SK-N-SH (cell line): ENCODE measurements around the gene MARCHF10. TPM values are rescaled to one million over a fixed set of nuclear protein-coding genes. Genes with fewer than 3 reads are reported as not detected.

Experiments used
- CTCF ChIA-PET: fragments of 300-600, 350-600 bp; formaldehyde crosslinking; extraction: SDS; loops from one replicate; lab custom pipeline; 2021; lab: Yijun Ruan, JAX
- POLR2A ChIA-PET: fragments of 350-600 bp; sonication (Branson Sonifier 250); formaldehyde crosslinking; extraction: SDS; loops from one replicate; lab custom pipeline; 2020; ENCODE audit warnings: antibody characterized with exemption, inconsistent platforms; lab: Yijun Ruan, JAX
- DNase-seq: peaks from one replicate; pipeline ENCODE4 v3.0.0; 2012
- H2AFZ ChIP-seq: fragments of 200-600 bp; sonication (generic); 2 replicates; pipeline ENCODE4 v1.8.1; 2016; ENCODE audit warnings: antibody characterized with exemption, mild to moderate bottlenecking, low read depth
- H3F3A ChIP-seq: fragments of 200-600 bp; sonication (generic); replicated peaks from 2 replicates; pipeline ENCODE3; 2016; ENCODE audit warnings: antibody characterized with exemption, mild to moderate bottlenecking; ENCODE audit not compliant: insufficient read depth
- H3K27ac ChIP-seq, 2 experiments: fragments of 200-500 bp in 1 of 2; fragments of 200-600 bp in 1 of 2; sonication (Bioruptor generic) in 1 of 2; sonication (generic), shearing (Covaris generic) in 1 of 2; 2 replicates each; pipeline versions ENCODE4 v1.5.1 to v1.6.1; 2014 to 2016; ENCODE audit warnings: low read depth in 2 of 2, inconsistent platforms in 1 of 2, low read length in 1 of 2, mild to moderate bottlenecking in 1 of 2, mixed read lengths in 1 of 2
- H3K27me3 ChIP-seq: fragments of 200-600 bp; sonication (generic), shearing (Covaris generic); 2 replicates; pipeline ENCODE4 v1.6.1; 2016; ENCODE audit warnings: mixed run types; ENCODE audit not compliant: insufficient read depth
- H3K36me3 ChIP-seq, 2 experiments: fragments of 200-500 bp in 1 of 2; fragments of 200-600 bp in 1 of 2; sonication (Bioruptor generic) in 1 of 2; sonication (generic) in 1 of 2; replicated peaks in 1 of 2; 2 replicates each; pipeline versions ENCODE3 to v1.5.1; 2014 to 2016; ENCODE audit warnings: low read length in 1 of 2, mild to moderate bottlenecking in 1 of 2; ENCODE audit not compliant: insufficient read depth in 2 of 2, control insufficient read depth in 1 of 2
- H3K4me1 ChIP-seq, 2 experiments: fragments of 200-500 bp in 1 of 2; fragments of 200-600 bp in 1 of 2; sonication (Bioruptor generic) in 1 of 2; sonication (generic), shearing (Covaris generic) in 1 of 2; 2 replicates each; pipeline versions ENCODE4 v1.5.1 to v1.6.1; 2014 to 2016; ENCODE audit warnings: low read depth in 1 of 2, low read length in 1 of 2, mixed run types in 1 of 2; ENCODE audit not compliant: insufficient read depth in 2 of 2, control insufficient read depth in 1 of 2
- H3K4me2 ChIP-seq: fragments of 200-600 bp; sonication (generic), shearing (Covaris generic); 2 replicates; pipeline ENCODE4 v1.6.1; 2017; ENCODE audit warnings: mixed run types
- H3K4me3 ChIP-seq, 2 experiments: fragments of 200-500 bp in 1 of 2; fragments of 200-600 bp in 1 of 2; sonication (Bioruptor generic) in 1 of 2; sonication (generic), shearing (Covaris generic) in 1 of 2; 2 replicates each; pipeline versions ENCODE4 v1.5.1 to v1.8.1; 2014 to 2016; ENCODE audit warnings: low read depth in 2 of 2, inconsistent platforms in 1 of 2, low read length in 1 of 2, mild to moderate bottlenecking in 1 of 2, mixed read lengths in 1 of 2, moderate library complexity in 1 of 2
- H3K79me2 ChIP-seq: fragments of 200-600 bp; sonication (generic); 2 replicates; pipeline ENCODE4 v1.8.1; 2017; ENCODE audit warnings: mild to moderate bottlenecking; ENCODE audit not compliant: insufficient read depth
- H3K9ac ChIP-seq: fragments of 200-600 bp; sonication (generic); 2 replicates; pipeline ENCODE4 v1.6.1; 2017; ENCODE audit warnings: mixed run types
- H3K9me2 ChIP-seq: fragments of 200-600 bp; sonication (generic); 2 replicates; pipeline ENCODE4 v1.6.1; 2017; ENCODE audit warnings: mixed run types
- H3K9me3 ChIP-seq: fragments of 200-600 bp; sonication (generic); 2 replicates; pipeline ENCODE4 v1.6.1; 2017; ENCODE audit warnings: mixed run types, mild to moderate bottlenecking, moderate library complexity
- H4K20me1 ChIP-seq: fragments of 200-600 bp; sonication (generic); 2 replicates; pipeline ENCODE4 v1.6.1; 2017; ENCODE audit warnings: mild to moderate bottlenecking, mixed run types; ENCODE audit not compliant: insufficient read depth
- CTCF ChIP-seq: fragments of 200-600 bp; sonication (generic); IDR thresholded peaks from 2 replicates; pipeline ENCODE4 v1.6.1; 2017; ENCODE audit warnings: antibody characterized with exemption, mild to moderate bottlenecking, moderate library complexity
- ELF1 ChIP-seq: IDR thresholded peaks from 2 replicates; pipeline ENCODE4 v1.4.0; 2012
- EP300 ChIP-seq, 2 experiments: IDR thresholded peaks; 2 replicates each; pipeline versions ENCODE4 v1.4.0 to v1.6.1; 2012; ENCODE audit warnings: borderline replicate concordance in 1 of 2, low read depth in 1 of 2, low read length in 1 of 2
- EZH2phosphoT487 ChIP-seq: fragments of 200-600 bp; sonication (generic); IDR thresholded peaks from 2 replicates; pipeline ENCODE4 v1.6.1; 2017; ENCODE audit warnings: low read depth, mixed run types, mild to moderate bottlenecking, antibody characterized with exemption, moderate library complexity, borderline replicate concordance
- FOXJ3 ChIP-seq: sonication (generic); formaldehyde crosslinking; IDR thresholded peaks from 2 replicates; pipeline ENCODE4 v1.5.1; 2020; ENCODE audit warnings: mild to moderate bottlenecking, missing genetic modification reagents
- GABPA ChIP-seq: IDR thresholded peaks from 2 replicates; pipeline ENCODE4 v1.4.0; 2012; ENCODE audit warnings: low read depth, mild to moderate bottlenecking
- IRF3 ChIP-seq: fragments of 150-350 bp; IDR thresholded peaks from 2 replicates; pipeline ENCODE4 v1.6.1; 2016; ENCODE audit warnings: mild to moderate bottlenecking, low read depth, low read length
- JUND ChIP-seq: IDR thresholded peaks from 2 replicates; pipeline ENCODE4 v1.4.0; 2012
- MEF2A ChIP-seq: IDR thresholded peaks from 2 replicates; pipeline ENCODE4 v1.4.0; 2012; ENCODE audit warnings: low read depth, borderline replicate concordance
- RAD21 ChIP-seq: IDR thresholded peaks from 2 replicates; pipeline ENCODE4 v1.6.1; 2012; ENCODE audit warnings: mild to moderate bottlenecking, low read length
- REST ChIP-seq: IDR thresholded peaks from 2 replicates; pipeline ENCODE4 v1.6.1; 2012; ENCODE audit warnings: mild to moderate bottlenecking, low read depth, low read length, moderate library complexity
- SIN3A ChIP-seq: IDR thresholded peaks from 2 replicates; pipeline ENCODE4 v1.6.1; 2012; ENCODE audit warnings: low read depth, mild to moderate bottlenecking, low read length, moderate library complexity, borderline replicate concordance
- TEAD4 ChIP-seq: IDR thresholded peaks from 2 replicates; pipeline ENCODE4 v1.4.0; 2012; ENCODE audit warnings: mild to moderate bottlenecking, borderline replicate concordance; ENCODE audit not compliant: insufficient read depth
- YY1 ChIP-seq: IDR thresholded peaks from 2 replicates; pipeline ENCODE4 v1.4.0; 2012; ENCODE audit warnings: low read depth, mild to moderate bottlenecking
- WGBS: methylation state at CpG from one replicate; pipeline ENCODE4 v1.1.6; 2017; ENCODE audit warnings: low lambda C conversion rate; 5-methylcytosine and 5-hydroxymethylcytosine counted together
- polyA plus RNA-seq, 3 experiments: library from polyadenylated mRNA; depleted of rRNA; stranded (reverse); fragments of >200 nt; gene quantifications; 2 replicates each; pipeline ENCODE4 v1.2.3, GENCODE V29; 2012

MARCHF10 gene
- polyA plus RNA-seq, 1 of the 3 experiments (the other 2 are of a cell fraction) = 0.16 TPM

- DNase-seq = peak; percentile 36
- ChIA-PET CTCF (interaction anchor here (1.9 to 7.2 kb wide), 3 partner anchors 23 to 271 kb away, joined by 7 to 67 read pairs (median 26); no protein-coding TSS in a partner anchor), POLR2A (no interaction called here)
- WGBS = 96% methylated on average over 23 of the region's 27 CpGs
- Histone ChIP-seq H3K27ac (no peak overlapping the region), H4K20me1 (no peaks in the 10 kb centered on the region), H2AFZ (no peak overlapping the region), H3K79me2 (no peaks in the 10 kb centered on the region), H3K4me3 (no peak overlapping the region), H3K4me2 (no peak overlapping the region), H3K9me2 (no peaks in the 10 kb centered on the region), H3K9me3 (no peaks in the 10 kb centered on the region), H3K36me3 (peaks cover 11 to 14% of the 10 kb centered on the region in 2 experiments), H3K9ac (no peak overlapping the region), H3K27me3 (no peaks in the 10 kb centered on the region), H3F3A (peaks cover 45% of the 10 kb centered on the region), H3K4me1 (peaks cover 0 to 17% of the 10 kb centered on the region in 2 experiments; a peak in 1 of 4 replicates)
- TF ChIP-seq IRF3 (no peak), REST (no peak), SIN3A (no peak), MEF2A (no peak)
These were observed 111.2 kb downstream of the MARCHF10 start for GRCh38 chr17:62696726-62697490.

GRCh38 chr17:62696256-62696655, 111.9 kb downstream of the MARCHF10 start:
- H3K27me3 ChIP-seq = no peaks in the 10 kb centered on the region
- CTCF ChIA-PET = interaction anchor here (7.2 kb wide), 1 partner anchor 22 kb away, joined by 67 read pairs; no protein-coding TSS in a partner anchor
- no peaks in the 10 kb centered on the region for H3K9me3 ChIP-seq
- no peak overlapping the region for H2AFZ ChIP-seq
- H3F3A ChIP-seq = peaks cover 46% of the 10 kb centered on the region
- POLR2A ChIA-PET = no interaction called here
- no peak overlapping the region for H3K9ac ChIP-seq
- no peaks in the 10 kb centered on the region for H3K9me2 ChIP-seq
- no peaks in the 10 kb centered on the region for H3K79me2 ChIP-seq
- no peak overlapping the region for H3K4me3 ChIP-seq
- no peak overlapping the region for H3K4me2 ChIP-seq
- WGBS = 86% methylated on average over 10 of the region's 10 CpGs
- H3K36me3 ChIP-seq = peaks cover 13 to 21% of the 10 kb centered on the region in 2 experiments
- no peak overlapping the region for H3K27ac ChIP-seq
- no peaks in the 10 kb centered on the region for H4K20me1 ChIP-seq
- H3K4me1 ChIP-seq = peaks cover 0 to 17% of the 10 kb centered on the region in 2 experiments; a peak in 1 of 4 replicates
- no peak for DNase-seq
- TF ChIP-seq JUND = no peak
- TF ChIP-seq TEAD4 = no peak
- TF ChIP-seq EP300 (IDR thresholded peaks at IDR 0.05; ENCODE audit: borderline replicate concordance in 1 of 2, low read depth in 1 of 2, low read length in 1 of 2) = no peak
- no peak for TF ChIP-seq MEF2A
- no peak for TF ChIP-seq CTCF
- TF ChIP-seq EZH2phosphoT487 = no peak
- TF ChIP-seq SIN3A = no peak
- TF ChIP-seq RAD21 = no peak
- no peak for TF ChIP-seq ELF1
- no peak for TF ChIP-seq YY1
- no peak for TF ChIP-seq REST
- TF ChIP-seq FOXJ3 (CRISPR knock-in tag) = no peak
- TF ChIP-seq GABPA = no peak
